Stimulated activated CD8-positive, alpha-beta memory T cell treated with anti-CD3 and anti-CD28 coated beads, Interleukin-2, amount 100 ng/mL, for 1 hour (primary cell): ENCODE data around the gene SUPV3L1.
A peak's percentile ranks its signal among the peaks of the same experiment; 100 is the strongest.

Source experiments
- DNase-seq, 2 donors: peaks; one replicate each; pipeline ENCODE4 v3.0.0-alpha.2; 2020; ENCODE audit warnings: low read depth in 2 of 2

SUPV3L1 gene

GRCh38 chr10:69202332-69202731 is 22.3 kb downstream of the SUPV3L1 start:
- no peak for DNase-seq

GRCh38 chr10:69208761-69209160 is 28.7 kb downstream of the SUPV3L1 start:
- no peak for DNase-seq

GRCh38 chr10:69209787-69210484 is 29.9 kb downstream of the SUPV3L1 start:
- DNase-seq, result no peak

- no peak for DNase-seq
Measured at GRCh38 chr10:69211104-69211503, 31.1 kb downstream of the SUPV3L1 start.

GRCh38 chr10:69211524-69211923 is 31.5 kb downstream of the SUPV3L1 start:
- DNase-seq, result no peak

GRCh38 chr10:69213591-69214311 is 33.7 kb downstream of the SUPV3L1 start:
- no peak for DNase-seq

GRCh38 chr10:69214666-69215131 is 34.7 kb downstream of the SUPV3L1 start:
- DNase-seq, result no peak

GRCh38 chr10:69215405-69216171 is 35.6 kb downstream of the SUPV3L1 start:
- no peak for DNase-seq

- DNase-seq, result no peak
Measured at GRCh38 chr10:69216577-69217118, 36.6 kb downstream of the SUPV3L1 start.

- DNase-seq, result no peak
Measured at GRCh38 chr10:69217119-69217754, 37.2 kb downstream of the SUPV3L1 start.

GRCh38 chr10:69218831-69219230 is 38.8 kb downstream of the SUPV3L1 start:
- no peak for DNase-seq

- DNase-seq, result no peak
Measured at GRCh38 chr10:69220041-69220451, 40.0 kb downstream of the SUPV3L1 start, which contains the start of gene HKDC1. Gene HKDC1 (plus strand): TSS chr10:69220332. CDS start chr10:69220436, 104 bp downstream.

- DNase-seq, result no peak
Measured at GRCh38 chr10:69220507-69220906, 40.5 kb downstream of the SUPV3L1 start.

- peak; percentile 44 to 58 for DNase-seq
Measured at GRCh38 chr10:69222157-69223027, 42.4 kb downstream of the SUPV3L1 start.

- no peak for DNase-seq
Measured at GRCh38 chr10:69223028-69223342, 43.0 kb downstream of the SUPV3L1 start.

- no peak for DNase-seq
Measured at GRCh38 chr10:69224862-69225657, 45.0 kb downstream of the SUPV3L1 start.

GRCh38 chr10:69225681-69226080 is 45.6 kb downstream of the SUPV3L1 start:
- no peak for DNase-seq

GRCh38 chr10:69226919-69227450 is 47.0 kb downstream of the SUPV3L1 start:
- DNase-seq, result no peak

- no peak for DNase-seq
Measured at GRCh38 chr10:69228151-69228550, 48.1 kb downstream of the SUPV3L1 start.

- no peak for DNase-seq
Measured at GRCh38 chr10:69229616-69229916, 49.5 kb downstream of the SUPV3L1 start.
